HepG2 (cell line): ENCODE measurements around the gene MTSS2. TPM values are rescaled to one million over a fixed set of nuclear protein-coding genes. Genes with fewer than 3 reads are reported as not detected.

ENCODE experiments used
- ARNT ChIP-seq: fragments of 450-650 bp; IDR thresholded peaks from 2 replicates; pipeline ENCODE4 v1.6.1; 2017
- BRD4 ChIP-seq: sonication (generic); formaldehyde crosslinking; IDR thresholded peaks from 2 replicates; pipeline ENCODE4 v1.4.0; 2020; ENCODE audit warnings: missing genetic modification reagents
- CC2D1A ChIP-seq: sonication (generic); formaldehyde crosslinking; IDR thresholded peaks from 2 replicates; pipeline ENCODE4 v1.8.1; 2023; ENCODE audit warnings: mild to moderate bottlenecking, missing genetic modification reagents
- FIP1L1 ChIP-seq: fragments of 200-400 bp; formaldehyde crosslinking; IDR thresholded peaks from 2 replicates; pipeline ENCODE4 v1.6.1; 2018; ENCODE audit warnings: low read depth, mild to moderate bottlenecking, low read length, moderate library complexity, borderline replicate concordance; ENCODE audit not compliant: insufficient read depth
- NCOR1 ChIP-seq: fragments of 200-600 bp; sonication (generic); IDR thresholded peaks from 2 replicates; pipeline ENCODE4 v1.7.0; 2017; ENCODE audit warnings: antibody characterized with exemption, low read length, borderline replicate concordance
- NR2F6 ChIP-seq, 2 experiments: IDR thresholded peaks; 2 replicates each; pipeline ENCODE4 v1.6.1; 2016; ENCODE audit warnings: antibody characterized with exemption in 1 of 2, mild to moderate bottlenecking in 1 of 2
- PCBP1 ChIP-seq: fragments of 200-400 bp; formaldehyde crosslinking; IDR thresholded peaks from 2 replicates; pipeline ENCODE4 v1.6.1; 2017; ENCODE audit warnings: mild to moderate bottlenecking, low read depth, low read length, borderline replicate concordance
- PLRG1 ChIP-seq: fragments of 450-650 bp; conservative IDR thresholded peaks from 2 replicates; pipeline ENCODE4 v1.6.1; 2016
- SMAD1 ChIP-seq: sonication (generic); formaldehyde crosslinking; IDR thresholded peaks from 2 replicates; pipeline ENCODE4 v1.4.0; 2020; ENCODE audit warnings: missing genetic modification reagents, low read depth, mild to moderate bottlenecking, borderline replicate concordance
- TP53 ChIP-seq: sonication (generic); formaldehyde crosslinking; conservative IDR thresholded peaks from 2 replicates; pipeline ENCODE4 v1.4.0; 2020; ENCODE audit warnings: missing genetic modification reagents
- ZBTB20 ChIP-seq: sonication (generic); formaldehyde crosslinking; IDR thresholded peaks from 2 replicates; pipeline ENCODE4 v1.8.1; 2023; ENCODE audit warnings: missing genetic modification reagents, low read depth, mild to moderate bottlenecking, borderline replicate concordance
- ZNF335 ChIP-seq: sonication (generic); formaldehyde crosslinking; IDR thresholded peaks from 2 replicates; pipeline ENCODE4 v1.4.0; 2020; ENCODE audit warnings: missing genetic modification reagents
- ZNF382 ChIP-seq: sonication (generic); formaldehyde crosslinking; IDR thresholded peaks from 2 replicates; pipeline ENCODE4 v1.5.0; 2020; ENCODE audit warnings: missing genetic modification reagents, mild to moderate bottlenecking, borderline replicate concordance
- ZNF674 ChIP-seq: sonication (generic); formaldehyde crosslinking; IDR thresholded peaks from 2 replicates; pipeline ENCODE4 v1.5.0; 2020; ENCODE audit warnings: low read depth, mild to moderate bottlenecking, missing genetic modification reagents
- polyA plus RNA-seq, 8 experiments: library from polyadenylated mRNA; depleted of rRNA in 3 of 8; stranded (reverse) in 7 of 8; unstranded in 1 of 8; fragments of >200 nt; fragmentation: Illumina TruSeq in 4 of 8; extraction: Trizol in 4 of 8; gene quantifications; 2 replicates each; pipeline versions ENCODE4 v1.2.1 to v1.2.3, GENCODE V29; 2011 to 2016; ENCODE audit warnings: low read depth in 4 of 8, missing spikeins in 1 of 8, mixed read lengths in 1 of 8; ENCODE audit not compliant: insufficient read depth in 1 of 8
- total RNA-seq, 5 experiments: library from RNA; depleted of rRNA; stranded (reverse); fragments of >200 nt; fragmentation: Illumina TruSeq; extraction: Trizol; gene quantifications; 2 replicates each; pipeline ENCODE4 v1.2.3, GENCODE V29; 2016; ENCODE audit warnings: low read depth in 1 of 5
- TF ChIP-seq, protein P1 (sequence below): sonication (generic); formaldehyde crosslinking; IDR thresholded peaks from 2 replicates; pipeline ENCODE4 v1.4.0; 2020; ENCODE audit warnings: missing genetic modification reagents, borderline replicate concordance
- TF ChIP-seq, protein P2 (sequence below): sonication (generic); formaldehyde crosslinking; IDR thresholded peaks from 2 replicates; pipeline ENCODE4 v1.4.0; 2020; ENCODE audit warnings: mild to moderate bottlenecking, missing genetic modification reagents, borderline replicate concordance
- TF ChIP-seq, protein P3 (sequence below): sonication (generic); formaldehyde crosslinking; IDR thresholded peaks from 2 replicates; pipeline ENCODE4 v1.5.0; 2020; ENCODE audit warnings: mild to moderate bottlenecking, missing genetic modification reagents
- TF ChIP-seq, protein P4 (sequence below): sonication (generic); formaldehyde crosslinking; IDR thresholded peaks from 2 replicates; pipeline ENCODE4 v1.8.1; 2023; ENCODE audit warnings: missing genetic modification reagents, mild to moderate bottlenecking, borderline replicate concordance

Gene MTSS2
- total and polyA plus RNA-seq, 2 of the 13 experiments (the other 11 are each of a cell fraction or from before 2014, with no cell fraction given), result 132 to 242 TPM

DNA sequence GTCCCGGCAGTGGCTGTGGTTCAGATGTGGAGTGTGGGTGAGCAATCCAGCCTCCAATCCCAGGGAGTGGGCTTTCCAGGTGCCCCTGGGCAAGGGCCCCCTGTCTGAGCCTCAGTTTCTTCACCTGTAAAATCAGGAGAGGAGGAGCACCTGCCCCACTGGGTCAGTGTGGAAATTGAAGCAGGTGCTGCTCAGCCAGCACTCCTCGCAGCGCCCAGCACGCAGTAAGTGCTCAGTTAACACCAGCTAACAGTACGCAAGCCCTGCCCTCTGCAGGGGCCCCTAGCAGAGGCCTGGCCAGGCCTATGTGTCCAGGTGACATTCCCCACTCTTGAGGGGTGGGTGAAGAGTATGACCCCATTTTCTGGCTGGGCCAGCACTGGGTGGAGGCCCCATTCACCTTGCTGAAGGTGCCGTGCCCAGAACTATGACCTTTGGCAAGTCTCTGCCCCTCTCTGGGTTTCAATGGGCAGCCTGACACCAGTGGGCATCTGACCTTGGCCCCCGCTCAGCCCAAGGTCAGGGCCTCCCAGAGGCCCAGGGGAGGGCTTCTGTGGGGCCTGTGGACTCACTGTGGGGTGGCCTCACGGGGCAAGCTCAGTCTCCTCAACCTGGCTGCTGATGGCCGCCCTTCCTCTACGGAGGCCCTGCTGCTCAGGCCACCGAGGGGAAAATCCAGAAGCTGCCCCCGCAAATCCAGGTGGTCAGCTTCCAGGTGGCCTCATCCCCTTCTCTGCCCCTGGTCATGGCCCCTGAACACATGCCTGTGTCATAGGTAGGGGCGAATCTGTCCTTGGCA lies 2.5 kb downstream of the MTSS2 start (continued):
- TF ChIP-seq, protein P1, sequence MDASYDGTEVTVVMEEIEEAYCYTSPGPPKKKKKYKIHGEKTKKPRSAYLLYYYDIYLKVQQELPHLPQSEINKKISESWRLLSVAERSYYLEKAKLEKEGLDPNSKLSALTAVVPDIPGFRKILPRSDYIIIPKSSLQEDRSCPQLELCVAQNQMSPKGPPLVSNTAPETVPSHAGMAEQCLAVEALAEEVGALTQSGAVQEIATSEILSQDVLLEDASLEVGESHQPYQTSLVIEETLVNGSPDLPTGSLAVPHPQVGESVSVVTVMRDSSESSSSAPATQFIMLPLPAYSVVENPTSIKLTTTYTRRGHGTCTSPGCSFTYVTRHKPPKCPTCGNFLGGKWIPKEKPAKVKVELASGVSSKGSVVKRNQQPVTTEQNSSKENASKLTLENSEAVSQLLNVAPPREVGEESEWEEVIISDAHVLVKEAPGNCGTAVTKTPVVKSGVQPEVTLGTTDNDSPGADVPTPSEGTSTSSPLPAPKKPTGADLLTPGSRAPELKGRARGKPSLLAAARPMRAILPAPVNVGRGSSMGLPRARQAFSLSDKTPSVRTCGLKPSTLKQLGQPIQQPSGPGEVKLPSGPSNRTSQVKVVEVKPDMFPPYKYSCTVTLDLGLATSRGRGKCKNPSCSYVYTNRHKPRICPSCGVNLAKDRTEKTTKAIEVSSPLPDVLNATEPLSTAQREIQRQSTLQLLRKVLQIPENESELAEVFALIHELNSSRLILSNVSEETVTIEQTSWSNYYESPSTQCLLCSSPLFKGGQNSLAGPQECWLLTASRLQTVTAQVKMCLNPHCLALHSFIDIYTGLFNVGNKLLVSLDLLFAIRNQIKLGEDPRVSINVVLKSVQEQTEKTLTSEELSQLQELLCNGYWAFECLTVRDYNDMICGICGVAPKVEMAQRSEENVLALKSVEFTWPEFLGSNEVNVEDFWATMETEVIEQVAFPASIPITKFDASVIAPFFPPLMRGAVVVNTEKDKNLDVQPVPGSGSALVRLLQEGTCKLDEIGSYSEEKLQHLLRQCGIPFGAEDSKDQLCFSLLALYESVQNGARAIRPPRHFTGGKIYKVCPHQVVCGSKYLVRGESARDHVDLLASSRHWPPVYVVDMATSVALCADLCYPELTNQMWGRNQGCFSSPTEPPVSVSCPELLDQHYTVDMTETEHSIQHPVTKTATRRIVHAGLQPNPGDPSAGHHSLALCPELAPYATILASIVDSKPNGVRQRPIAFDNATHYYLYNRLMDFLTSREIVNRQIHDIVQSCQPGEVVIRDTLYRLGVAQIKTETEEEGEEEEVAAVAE (CRISPR knock-in tag), result no peak
- TF ChIP-seq ZNF674 (CRISPR knock-in tag), result no peak
- no peak for TF ChIP-seq SMAD1 (CRISPR knock-in tag)
- TF ChIP-seq, protein P2, sequence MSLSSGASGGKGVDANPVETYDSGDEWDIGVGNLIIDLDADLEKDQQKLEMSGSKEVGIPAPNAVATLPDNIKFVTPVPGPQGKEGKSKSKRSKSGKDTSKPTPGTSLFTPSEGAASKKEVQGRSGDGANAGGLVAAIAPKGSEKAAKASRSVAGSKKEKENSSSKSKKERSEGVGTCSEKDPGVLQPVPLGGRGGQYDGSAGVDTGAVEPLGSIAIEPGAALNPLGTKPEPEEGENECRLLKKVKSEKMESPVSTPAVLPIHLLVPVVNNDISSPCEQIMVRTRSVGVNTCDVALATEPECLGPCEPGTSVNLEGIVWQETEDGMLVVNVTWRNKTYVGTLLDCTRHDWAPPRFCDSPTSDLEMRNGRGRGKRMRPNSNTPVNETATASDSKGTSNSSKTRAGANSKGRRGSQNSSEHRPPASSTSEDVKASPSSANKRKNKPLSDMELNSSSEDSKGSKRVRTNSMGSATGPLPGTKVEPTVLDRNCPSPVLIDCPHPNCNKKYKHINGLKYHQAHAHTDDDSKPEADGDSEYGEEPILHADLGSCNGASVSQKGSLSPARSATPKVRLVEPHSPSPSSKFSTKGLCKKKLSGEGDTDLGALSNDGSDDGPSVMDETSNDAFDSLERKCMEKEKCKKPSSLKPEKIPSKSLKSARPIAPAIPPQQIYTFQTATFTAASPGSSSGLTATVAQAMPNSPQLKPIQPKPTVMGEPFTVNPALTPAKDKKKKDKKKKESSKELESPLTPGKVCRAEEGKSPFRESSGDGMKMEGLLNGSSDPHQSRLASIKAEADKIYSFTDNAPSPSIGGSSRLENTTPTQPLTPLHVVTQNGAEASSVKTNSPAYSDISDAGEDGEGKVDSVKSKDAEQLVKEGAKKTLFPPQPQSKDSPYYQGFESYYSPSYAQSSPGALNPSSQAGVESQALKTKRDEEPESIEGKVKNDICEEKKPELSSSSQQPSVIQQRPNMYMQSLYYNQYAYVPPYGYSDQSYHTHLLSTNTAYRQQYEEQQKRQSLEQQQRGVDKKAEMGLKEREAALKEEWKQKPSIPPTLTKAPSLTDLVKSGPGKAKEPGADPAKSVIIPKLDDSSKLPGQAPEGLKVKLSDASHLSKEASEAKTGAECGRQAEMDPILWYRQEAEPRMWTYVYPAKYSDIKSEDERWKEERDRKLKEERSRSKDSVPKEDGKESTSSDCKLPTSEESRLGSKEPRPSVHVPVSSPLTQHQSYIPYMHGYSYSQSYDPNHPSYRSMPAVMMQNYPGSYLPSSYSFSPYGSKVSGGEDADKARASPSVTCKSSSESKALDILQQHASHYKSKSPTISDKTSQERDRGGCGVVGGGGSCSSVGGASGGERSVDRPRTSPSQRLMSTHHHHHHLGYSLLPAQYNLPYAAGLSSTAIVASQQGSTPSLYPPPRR (CRISPR knock-in tag), result peak; percentile 41; the same call in 1 of the 2 replicates
- TF ChIP-seq, protein P3, sequence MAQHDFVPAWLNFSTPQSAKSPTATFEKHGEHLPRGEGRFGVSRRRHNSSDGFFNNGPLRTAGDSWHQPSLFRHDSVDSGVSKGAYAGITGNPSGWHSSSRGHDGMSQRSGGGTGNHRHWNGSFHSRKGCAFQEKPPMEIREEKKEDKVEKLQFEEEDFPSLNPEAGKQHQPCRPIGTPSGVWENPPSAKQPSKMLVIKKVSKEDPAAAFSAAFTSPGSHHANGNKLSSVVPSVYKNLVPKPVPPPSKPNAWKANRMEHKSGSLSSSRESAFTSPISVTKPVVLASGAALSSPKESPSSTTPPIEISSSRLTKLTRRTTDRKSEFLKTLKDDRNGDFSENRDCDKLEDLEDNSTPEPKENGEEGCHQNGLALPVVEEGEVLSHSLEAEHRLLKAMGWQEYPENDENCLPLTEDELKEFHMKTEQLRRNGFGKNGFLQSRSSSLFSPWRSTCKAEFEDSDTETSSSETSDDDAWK (CRISPR knock-in tag), result no peak
- no peak for TF ChIP-seq ZBTB20 (CRISPR knock-in tag)
- no peak for TF ChIP-seq ZNF382
- peak; percentile 93 for TF ChIP-seq NR2F6 (IDR thresholded peaks at IDR 0.05)
- peak; percentile 89 for TF ChIP-seq NR2F6 (CRISPR knock-in tag; IDR thresholded peaks at IDR 0.05)
- 0 out of 2 replicates have a peak, but pooled peaks have one; percentile 61 for TF ChIP-seq TP53 (CRISPR knock-in tag)
- TF ChIP-seq PCBP1, result no peak
- TF ChIP-seq, protein P4, sequence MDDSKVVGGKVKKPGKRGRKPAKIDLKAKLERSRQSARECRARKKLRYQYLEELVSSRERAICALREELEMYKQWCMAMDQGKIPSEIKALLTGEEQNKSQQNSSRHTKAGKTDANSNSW (CRISPR knock-in tag), result 0 out of 2 replicates have a peak, but pooled peaks have one; percentile 81
- TF ChIP-seq BRD4 (CRISPR knock-in tag), result peak; percentile 75; the same call in 1 of the 2 replicates
- TF ChIP-seq CC2D1A, result no peak
- TF ChIP-seq ARNT, result no peak
- TF ChIP-seq NCOR1, result 0 out of 2 replicates have a peak, but pooled peaks have one; percentile 20
- no peak for TF ChIP-seq FIP1L1
- no peak for TF ChIP-seq PLRG1
- no peak; the same call in 1 of the 2 replicates for TF ChIP-seq ZNF335 (CRISPR knock-in tag)
